IMR-90 (cell line): ENCODE data around the gene NRN1. TPM values are rescaled to one million over a fixed set of nuclear protein-coding genes. Genes with fewer than 3 reads are reported as not detected.

ENCODE experiments used
- ATAC-seq: fragments of 200-7000 bp; cut with Tn5 transposase; 2 replicates; pipeline ENCODE4 v1.9.1; 2020; ENCODE audit warnings: low read depth, mild to moderate bottlenecking, moderate library complexity
- BruUV-seq: library from RNA; stranded (reverse); fragments of 400-500 nt; replicated peaks from 2 replicates; lab custom pipeline; 2021; lab: Mats Ljungman, UMichigan
- CTCF ChIA-PET: fragments of 300-600 bp; formaldehyde crosslinking; extraction: SDS; loops from one replicate; lab custom pipeline; 2021; ENCODE audit warnings: antibody characterized with exemption; lab: Yijun Ruan, JAX
- POLR2A ChIA-PET: fragments of 300-600 bp; sonication (Branson Sonifier 250); formaldehyde crosslinking; loops from one replicate; lab custom pipeline; 2022; ENCODE audit warnings: antibody characterized with exemption; ENCODE audit not compliant: unreplicated experiment; lab: Charles Lee
- DNase-seq: peaks from one replicate; pipeline ENCODE4 v3.0.0; 2013
- H2AFZ ChIP-seq: replicated peaks from 2 replicates; pipeline ENCODE3; 2013; ENCODE audit warnings: low read length, mild to moderate bottlenecking; ENCODE audit not compliant: poor library complexity
- H2AK5ac ChIP-seq: 2 replicates; pipeline ENCODE4 v1.6.1; 2013; ENCODE audit warnings: low read depth, low read length, inconsistent platforms
- H2AK9ac ChIP-seq: replicated peaks from 2 replicates; pipeline ENCODE3; 2013; ENCODE audit warnings: mild to moderate bottlenecking, low read depth, low read length, moderate library complexity; ENCODE audit not compliant: poor library complexity
- H2BK120ac ChIP-seq: 2 replicates; pipeline ENCODE4 v1.6.1; 2013; ENCODE audit warnings: low read depth, low read length, inconsistent platforms
- H2BK15ac ChIP-seq: 3 replicates; pipeline ENCODE4 v1.6.1; 2013; ENCODE audit warnings: low read depth, low read length, inconsistent platforms
- H2BK20ac ChIP-seq: 2 replicates; pipeline ENCODE4 v1.6.1; 2013; ENCODE audit warnings: low read depth, mild to moderate bottlenecking, inconsistent platforms, low read length, moderate library complexity
- H2BK5ac ChIP-seq: 2 replicates; pipeline ENCODE4 v1.6.1; 2013; ENCODE audit warnings: mild to moderate bottlenecking, low read depth, low read length, inconsistent platforms; ENCODE audit not compliant: poor library complexity, severe bottlenecking
- H3K14ac ChIP-seq: replicated peaks from 2 replicates; pipeline ENCODE4 v1.6.1; 2013; ENCODE audit warnings: low read depth, low read length, inconsistent platforms
- H3K18ac ChIP-seq: 2 replicates; pipeline ENCODE4 v1.6.1; 2013; ENCODE audit warnings: low read depth, low read length, control low read depth
- H3K23ac ChIP-seq: 2 replicates; pipeline ENCODE4 v1.6.1; 2013; ENCODE audit warnings: low read depth, low read length, inconsistent platforms
- H3K27ac ChIP-seq: 2 replicates; pipeline ENCODE4 v1.5.1; 2013; ENCODE audit warnings: mild to moderate bottlenecking, control low read depth, low read length; ENCODE audit not compliant: insufficient read depth
- H3K27me3 ChIP-seq: 2 replicates; pipeline ENCODE4 v1.6.1; 2013; ENCODE audit warnings: low read length; ENCODE audit not compliant: control insufficient read depth, insufficient read depth
- H3K36me3 ChIP-seq: 2 replicates; pipeline ENCODE4 v1.6.1; 2013; ENCODE audit warnings: low read length, mixed read lengths; ENCODE audit not compliant: control insufficient read depth, insufficient read depth
- H3K4ac ChIP-seq: 2 replicates; pipeline ENCODE4 v1.6.1; 2013; ENCODE audit warnings: low read depth, low read length, inconsistent platforms
- H3K4me1 ChIP-seq: 2 replicates; pipeline ENCODE4 v1.6.1; 2013; ENCODE audit warnings: low read length, mixed read lengths; ENCODE audit not compliant: control insufficient read depth, insufficient read depth
- H3K4me2 ChIP-seq: 2 replicates; pipeline ENCODE4 v1.6.1; 2013; ENCODE audit warnings: low read depth, mild to moderate bottlenecking, control low read depth, low read length, moderate library complexity
- H3K4me3 ChIP-seq: 2 replicates; pipeline ENCODE4 v1.5.1; 2013; ENCODE audit warnings: low read depth, mild to moderate bottlenecking, control low read depth, low read length, moderate library complexity; ENCODE audit not compliant: insufficient read depth
- H3K56ac ChIP-seq: 2 replicates; pipeline ENCODE4 v1.6.1; 2013; ENCODE audit warnings: low read length, inconsistent platforms; ENCODE audit not compliant: insufficient read depth; ENCODE audit errors: extremely low read depth
- H3K79me1 ChIP-seq, 2 experiments: 2 replicates each; pipeline ENCODE4 v1.6.1; 2013; ENCODE audit warnings: low read length in 2 of 2, inconsistent platforms in 1 of 2, low read depth in 1 of 2
- H3K9ac ChIP-seq: 2 replicates; pipeline ENCODE4 v1.6.1; 2013; ENCODE audit warnings: low read depth, low read length, control low read depth
- H3K9me1 ChIP-seq: 2 replicates; pipeline ENCODE4 v1.6.1; 2013; ENCODE audit warnings: low read length, inconsistent platforms; ENCODE audit not compliant: insufficient read depth
- H3K9me3 ChIP-seq: 2 replicates; pipeline ENCODE4 v1.6.1; 2013; ENCODE audit warnings: low read length; ENCODE audit not compliant: control insufficient read depth, insufficient read depth
- H4K20me1 ChIP-seq: 2 replicates; pipeline ENCODE4 v1.6.1; 2013; ENCODE audit warnings: low read length, inconsistent platforms; ENCODE audit not compliant: insufficient read depth
- H4K5ac ChIP-seq: 2 replicates; pipeline ENCODE4 v1.6.1; 2013; ENCODE audit warnings: mild to moderate bottlenecking, low read depth, low read length, control low read depth
- H4K8ac ChIP-seq, 2 experiments: 2 replicates each; pipeline ENCODE4 v1.6.1; 2013; ENCODE audit warnings: low read depth in 2 of 2, low read length in 2 of 2, control low read depth in 1 of 2, inconsistent platforms in 1 of 2
- H4K91ac ChIP-seq: 2 replicates; pipeline ENCODE4 v1.6.1; 2013; ENCODE audit warnings: low read depth, low read length, inconsistent platforms; ENCODE audit not compliant: insufficient read depth
- POLR2A ChIP-seq: IDR thresholded peaks from 2 replicates; pipeline ENCODE4 v1.6.1; 2012; ENCODE audit warnings: mild to moderate bottlenecking, low read depth, low read length
- RCOR1 ChIP-seq: IDR thresholded peaks from 2 replicates; pipeline ENCODE4 v1.6.1; 2012; ENCODE audit warnings: mild to moderate bottlenecking, low read length, improper control_type of control experiment; ENCODE audit not compliant: insufficient replicate concordance
- WGBS, 2 experiments: methylation state at CpG; one replicate each; pipeline versions ENCODE4 v1.1.5 to v1.1.7; 2013; ENCODE audit warnings: missing lambda C conversion rate in 2 of 2; ENCODE audit not compliant: insufficient read length in 1 of 2; ENCODE audit errors: extremely low coverage in 2 of 2; 5-methylcytosine and 5-hydroxymethylcytosine counted together
- dilution Hi-C: fragments of 300-500 bp; cut with HindIII; formaldehyde crosslinking; loops from one replicate; pipeline ENCODE4 v1.14.3; 2018; ENCODE audit warnings: low sequenced_read_pairs; ENCODE audit not compliant: unreplicated experiment
- in situ Hi-C: fragments of 300-500 bp; cut with MboI; formaldehyde crosslinking; loops from 3 replicates; pipeline ENCODE4 v1.14.3; 2019; ENCODE audit warnings: low sequenced_read_pairs, inconsistent platforms, mixed read lengths
- intact Hi-C: fragments of 100-400 bp; cut with micrococcal nuclease; formaldehyde crosslinking; loops from 2 replicates; pipeline ENCODE4 v1.10.0; 2022
- polyA plus RNA-seq, 3 experiments: library from polyadenylated mRNA; depleted of rRNA; stranded (reverse); fragments of >200 nt; gene quantifications; 2 replicates each; pipeline ENCODE4 v1.2.3, GENCODE V29; 2012; ENCODE audit warnings: low replicate concordance in 1 of 3
- total RNA-seq: library from RNA; depleted of rRNA; stranded (reverse); fragments of >200 nt; gene quantifications from 2 replicates; pipeline ENCODE4 v1.2.3, GENCODE V29; 2012

NRN1 gene
- total and polyA plus RNA-seq, 2 of the 4 experiments (the other 2 are of a cell fraction), result not detected

DNA sequence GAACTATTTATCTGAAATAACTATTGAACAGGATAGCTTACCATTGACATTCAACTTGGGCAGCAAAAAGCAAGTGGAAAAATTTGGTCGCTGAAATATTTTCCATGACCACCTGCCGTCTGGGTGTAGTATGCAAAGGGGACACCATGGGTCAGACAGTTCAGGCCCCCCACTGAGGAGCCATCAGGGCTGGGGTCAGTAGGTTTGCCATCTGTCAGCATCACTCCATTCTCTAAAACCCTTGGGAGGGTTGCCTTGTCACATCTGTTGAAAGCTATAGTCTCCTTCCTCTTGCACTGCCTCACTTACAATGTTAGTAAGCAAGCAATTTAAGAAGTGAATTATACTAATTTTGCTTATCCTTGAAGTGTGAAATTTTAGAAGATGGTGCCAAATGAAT lies 44.9 kb downstream of the NRN1 start:
- no CpG with 5 or more reads among the region's 2 CpGs for WGBS, 2 experiments
- Histone ChIP-seq H3K9me1 (no peaks in the 10 kb centered on the region), H3K4me2 (no peak overlapping the region), H3K36me3 (no peaks in the 10 kb centered on the region), H4K8ac (no peak overlapping the region), H2BK20ac (no peak overlapping the region), H3K4me1 (no peaks in the 10 kb centered on the region), H3K27ac (no peak overlapping the region), H3K56ac (no peak overlapping the region), H4K20me1 (no peaks in the 10 kb centered on the region), H3K27me3 (no peaks in the 10 kb centered on the region), H2BK5ac (no peak overlapping the region), H3K4me3 (no peak overlapping the region), H2AK9ac (no peak overlapping the region), H3K23ac (no peak overlapping the region), H4K5ac (no peak overlapping the region), H3K9me3 (peaks cover 14% of the 10 kb centered on the region), H3K4ac (no peak overlapping the region), H2BK120ac (no peak overlapping the region), H3K14ac (no peak overlapping the region), H4K91ac (no peak overlapping the region), H2AK5ac (no peak overlapping the region), H3K79me1 (no peaks in the 10 kb centered on the region), H3K18ac (no peak overlapping the region), H3K9ac (no peak overlapping the region), H2BK15ac (no peak overlapping the region), H2AFZ (no peak overlapping the region)
- DNase-seq, result no peak
- no peak for TF ChIP-seq POLR2A
- TF ChIP-seq RCOR1, result no peak
- ATAC-seq, result no peak
- intact Hi-C loops (no loop called here), in situ Hi-C loops (no loop called here), dilution Hi-C loops (no loop called here)
- ChIA-PET POLR2A (no interaction called here), CTCF (interaction anchor here (0.5 kb wide), 1 partner anchor 395 kb away, joined by 4 read pairs; no protein-coding TSS in a partner anchor)
- no TSS peak for BruUV-seq
